COLO668 (cell line): ENCODE data around the gene PRSS8.
"Not testable (repeated sequence)": the region's sequence is repeated elsewhere in the genome, so short reads cannot be mapped to it uniquely, and the experiment has no call there.

Experiments
- DNase-seq: peaks from one replicate; lab custom pipeline; 2025; ENCODE audit not compliant: unreplicated experiment; lab: John Stamatoyannopoulos, UW

PRSS8 gene

DNA sequence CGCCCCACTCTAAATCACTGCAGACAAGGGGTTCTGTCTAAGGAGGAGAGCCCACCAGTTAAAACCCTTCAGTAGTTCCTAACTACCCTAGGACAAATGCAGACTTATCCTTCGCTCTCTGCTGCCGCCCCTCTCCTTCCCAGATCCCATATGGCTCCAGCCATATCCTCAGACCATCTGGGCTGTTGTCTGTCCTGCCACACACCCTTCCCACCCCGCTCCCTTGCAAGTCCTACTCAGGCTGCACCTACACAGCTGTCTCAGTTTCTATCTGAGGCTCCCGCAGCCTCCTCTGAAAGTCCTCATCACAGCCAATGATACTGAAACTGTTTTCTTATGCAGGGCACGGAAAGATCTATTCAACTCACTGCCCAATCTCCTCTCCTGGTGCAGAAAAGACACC lies 28.1 kb downstream of the PRSS8 start:
- no peak for DNase-seq

DNA sequence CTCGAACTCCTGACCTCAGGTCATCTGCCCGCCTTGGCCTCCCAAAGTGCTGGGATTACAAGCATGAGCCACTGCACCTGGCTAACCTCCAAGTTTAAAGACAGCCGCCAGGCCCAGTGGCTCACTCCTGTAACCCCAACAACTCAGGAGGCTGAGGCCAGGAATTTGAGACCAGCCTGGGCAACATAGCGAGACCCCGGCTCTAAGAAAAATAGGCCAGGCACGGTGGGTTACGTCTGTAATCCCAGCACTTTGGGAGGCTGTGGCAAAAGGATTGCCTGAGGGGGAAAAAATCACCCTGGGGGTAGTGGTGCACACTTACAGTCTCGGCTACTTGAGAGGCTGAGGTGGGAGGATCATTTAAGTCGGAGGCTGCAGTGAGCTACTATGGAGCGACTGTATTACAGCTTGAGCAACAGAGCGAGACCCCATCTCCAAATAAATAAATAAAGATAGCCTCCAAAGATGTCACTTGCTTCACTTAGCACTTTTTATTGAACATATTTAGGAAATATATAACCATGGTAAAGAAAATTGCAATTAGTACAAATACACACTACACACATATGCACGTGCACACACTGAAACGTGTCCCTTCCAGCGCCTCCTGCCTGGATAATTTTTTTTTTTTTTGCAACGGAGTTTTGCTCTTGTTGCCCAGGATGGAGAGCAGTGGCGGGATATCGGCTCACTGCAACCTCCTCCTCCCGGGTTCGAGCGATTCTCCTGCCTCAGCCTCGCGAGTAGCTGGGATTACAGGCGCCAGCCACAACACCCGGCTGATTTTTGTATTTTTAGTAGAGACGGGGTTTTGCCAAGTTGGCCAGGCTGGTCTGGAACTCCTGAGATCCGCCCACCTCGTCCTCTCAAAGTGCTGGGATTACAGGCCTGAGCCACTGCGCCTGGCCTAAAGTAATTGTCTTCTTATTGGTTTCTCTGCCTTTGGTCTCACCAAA lies 28.7 kb downstream of the PRSS8 start:
- DNase-seq: no peak

- peak; percentile 54 for DNase-seq
Observed at GRCh38 chr16:31105677-31106213, 29.8 kb downstream of the PRSS8 start.

- not testable (repeated sequence) for DNase-seq
Observed at GRCh38 chr16:31100876-31101641, 34.5 kb downstream of the PRSS8 start.

DNA sequence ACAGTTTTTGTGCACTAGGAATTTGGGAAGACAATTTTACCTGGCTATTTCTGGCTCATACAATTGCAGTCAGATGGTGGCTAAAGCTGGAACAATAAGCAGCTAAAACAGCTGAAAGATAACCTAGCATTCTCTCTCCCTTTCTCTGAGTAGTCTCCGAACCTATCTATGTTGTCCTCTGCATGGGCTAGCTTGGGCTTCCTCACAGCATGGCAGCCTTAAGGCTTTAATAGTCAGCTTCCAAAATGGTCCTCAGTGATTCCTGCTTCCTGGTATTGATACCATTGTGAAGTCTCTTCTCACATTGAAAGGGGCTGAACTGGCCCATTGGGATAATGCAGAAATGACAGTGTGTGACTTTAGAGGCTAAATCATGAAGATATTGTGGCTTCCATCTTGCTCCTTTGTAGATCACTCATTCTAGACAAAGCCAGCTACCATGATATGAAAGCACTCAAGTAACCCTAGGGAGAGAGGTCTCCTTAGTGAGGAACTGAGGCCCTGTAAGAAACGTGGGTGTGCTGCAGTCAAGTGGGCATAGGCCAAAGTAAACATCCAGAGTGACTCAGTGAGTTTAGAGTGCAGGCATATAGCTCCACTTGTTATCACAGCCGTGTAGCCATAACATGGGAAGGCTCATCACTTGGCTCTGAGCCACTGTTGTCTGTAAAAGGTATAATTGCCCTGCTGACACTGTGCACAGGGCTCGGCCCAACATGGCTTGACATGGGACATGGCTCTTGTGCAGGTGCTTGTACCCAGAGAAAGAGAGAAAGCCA lies 35.5 kb downstream of the PRSS8 start:
- DNase-seq: peak; percentile 10

DNA sequence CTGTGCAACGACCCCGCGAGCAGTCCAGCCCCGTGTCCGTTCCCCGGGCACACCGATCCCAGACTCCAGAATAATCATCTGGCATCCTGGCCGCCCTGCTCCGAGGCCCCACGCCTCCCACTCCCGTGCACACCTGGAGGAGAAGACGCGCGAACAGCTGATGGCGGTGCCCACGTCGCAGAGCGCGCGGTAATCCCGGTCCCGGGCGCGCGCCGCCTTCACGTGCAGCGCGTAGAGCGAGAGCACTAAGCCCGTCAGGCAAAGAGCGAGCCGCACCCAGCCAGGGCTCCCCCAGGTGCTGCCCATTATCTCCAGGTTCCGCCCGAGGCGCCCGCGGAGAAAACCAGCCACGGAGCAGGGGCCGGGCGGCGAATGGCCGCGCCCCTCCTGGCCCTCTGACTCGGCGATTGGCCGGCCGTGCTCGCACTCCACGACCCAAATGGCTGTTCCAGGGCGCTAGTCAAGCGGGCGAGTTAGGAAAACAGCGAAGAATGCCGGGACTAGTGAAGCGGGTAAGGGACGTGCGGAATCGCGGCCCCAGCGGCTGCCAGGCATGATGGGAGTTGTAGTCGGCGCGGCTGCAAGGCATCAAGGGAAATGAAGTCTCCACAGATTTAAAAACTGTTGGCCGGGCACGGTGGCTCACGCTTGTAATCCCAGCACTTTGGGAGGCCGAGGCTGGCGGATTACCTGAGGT lies 41.0 kb downstream of the PRSS8 start, which contains the start of gene VKORC1:
TSS of gene VKORC1 (minus strand) at position 374 of the 697 bp plus-strand sequence. CDS start at position 306, 68 bp downstream.
- DNase-seq: peak; percentile 96

DNA sequence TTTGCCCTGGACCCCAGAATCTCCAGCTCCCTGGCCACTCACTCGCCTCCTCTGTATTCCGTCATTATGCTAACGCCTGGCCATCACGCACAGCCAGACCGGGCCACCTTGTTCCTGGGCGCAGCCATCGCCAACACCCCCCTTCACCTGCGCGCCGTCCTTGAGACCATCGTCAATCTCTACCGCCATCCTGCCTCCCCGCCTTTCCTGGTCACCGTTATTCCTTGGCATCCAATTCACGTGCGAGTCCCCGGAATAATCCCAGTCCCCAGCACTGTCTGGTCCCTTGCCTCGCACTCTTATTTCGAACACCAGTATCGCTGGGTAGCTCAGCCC lies 41.5 kb downstream of the PRSS8 start:
- DNase-seq: peak; percentile 45

GRCh38 chr16:31093132-31093703 lies 42.3 kb downstream of the PRSS8 start:
- DNase-seq: peak; percentile 39

DNA sequence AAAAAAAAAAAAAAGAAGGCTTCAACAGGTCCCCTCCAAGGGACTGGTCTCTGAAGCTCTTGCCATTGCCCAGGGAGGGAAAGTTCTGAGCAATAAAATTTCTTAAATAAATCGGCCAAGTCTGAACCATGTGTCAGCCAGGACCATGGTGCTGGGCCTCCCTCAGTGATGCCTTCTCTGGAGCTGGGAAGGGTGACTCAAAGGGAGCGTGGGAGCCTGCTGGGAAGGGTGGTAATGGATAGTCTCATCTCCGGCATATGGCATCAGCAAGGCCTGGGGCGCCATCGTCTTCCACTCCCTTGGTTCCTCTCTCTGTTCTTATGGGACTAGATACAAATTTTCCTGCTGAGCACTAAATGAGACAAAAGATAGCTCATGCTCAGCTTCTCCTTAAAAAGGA lies 43.2 kb downstream of the PRSS8 start:
- no peak for DNase-seq

DNA sequence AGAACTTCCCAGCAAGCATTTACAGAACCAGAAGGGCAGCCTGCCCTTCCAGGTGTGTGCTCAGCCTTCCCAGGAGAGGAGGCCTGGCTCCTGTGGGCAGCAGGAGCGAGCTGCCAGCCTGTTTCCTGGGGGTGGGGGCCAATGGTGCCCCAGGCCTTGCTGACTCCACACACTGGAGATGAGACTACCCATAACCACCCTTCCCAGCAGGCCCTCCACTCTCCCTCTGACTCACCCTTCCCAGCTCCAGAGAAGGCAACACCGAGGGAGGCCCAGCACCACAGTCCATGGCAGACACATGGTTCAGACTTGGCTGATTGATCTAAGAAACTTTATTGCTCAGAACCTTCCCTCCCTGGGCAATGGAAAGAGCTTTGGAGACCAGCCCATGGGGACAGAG lies 45.0 kb downstream of the PRSS8 start:
- no peak for DNase-seq

DNA sequence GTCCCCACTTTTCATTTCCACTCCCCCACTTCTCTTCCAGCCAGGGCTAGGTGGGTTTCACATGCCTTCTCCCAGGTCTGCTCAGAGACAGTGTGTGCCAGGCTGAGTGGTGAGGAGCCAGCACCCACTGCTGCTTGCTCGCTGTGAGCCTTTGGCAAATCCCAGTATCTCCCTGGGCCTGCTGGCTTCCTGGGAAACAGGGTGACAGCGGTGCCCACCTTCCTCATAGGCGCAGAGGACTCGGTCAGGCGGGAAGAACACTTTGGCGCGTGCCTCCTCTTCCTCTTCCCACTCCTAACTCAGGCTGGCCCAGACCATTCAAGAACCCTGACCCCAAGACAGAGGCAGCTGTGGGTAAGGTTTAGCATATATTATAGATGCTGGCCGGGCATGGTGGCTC lies 46.3 kb downstream of the PRSS8 start:
- DNase-seq: no peak

- peak; percentile 58 for DNase-seq
Observed at GRCh38 chr16:31088459-31089183, 46.9 kb downstream of the PRSS8 start, which contains the start of gene PRSS53. PRSS53 (minus strand) TSS chr16:31088943; CDS start chr16:31088809, 134 bp downstream.

DNA sequence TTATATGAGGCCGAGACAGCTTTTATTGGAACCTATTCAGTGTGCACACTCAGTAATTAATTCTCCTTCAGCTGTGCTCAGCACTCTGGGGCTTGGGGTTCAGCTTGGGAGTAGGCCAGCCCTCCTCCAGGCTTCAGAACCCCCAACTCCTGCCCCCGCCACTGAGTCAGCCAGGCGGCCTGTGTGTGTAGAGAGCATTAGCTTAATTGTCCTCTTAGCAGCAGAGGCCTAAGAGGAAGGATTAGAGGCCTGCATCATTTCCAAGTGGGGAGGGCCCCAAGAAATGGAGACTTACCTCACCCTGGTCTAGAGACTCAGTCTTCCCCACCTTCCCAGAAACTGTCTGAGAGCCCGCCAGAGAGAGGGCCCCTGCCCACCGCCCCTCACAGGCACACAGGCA lies 47.6 kb downstream of the PRSS8 start:
- DNase-seq: no peak

DNA sequence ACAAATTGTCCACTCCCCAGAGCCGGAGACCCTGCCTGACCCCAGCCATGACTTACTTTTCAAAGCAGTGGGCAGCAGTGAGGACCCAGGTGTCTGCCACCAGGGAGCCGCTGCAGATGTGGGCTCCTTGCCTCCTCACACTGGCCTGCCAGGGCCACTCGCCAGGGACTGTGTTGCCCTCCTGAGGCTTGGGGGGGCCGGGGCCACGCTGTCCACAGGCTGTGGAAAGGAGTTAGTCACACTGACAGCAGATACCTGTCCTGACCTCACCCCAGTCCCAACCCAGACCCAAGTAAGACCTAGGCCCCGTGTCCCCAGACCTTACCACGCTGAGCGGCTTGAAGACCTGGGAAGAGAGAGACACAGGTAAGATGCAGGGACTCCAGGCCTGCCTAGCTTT lies 48.0 kb downstream of the PRSS8 start:
- DNase-seq: no peak

- no peak for DNase-seq
Observed at GRCh38 chr16:31086629-31086906, 49.0 kb downstream of the PRSS8 start.

- DNase-seq: no peak
Observed at GRCh38 chr16:31085873-31086628, 49.5 kb downstream of the PRSS8 start.

GRCh38 chr16:31085411-31085810 lies 50.1 kb downstream of the PRSS8 start:
- no peak for DNase-seq

DNA sequence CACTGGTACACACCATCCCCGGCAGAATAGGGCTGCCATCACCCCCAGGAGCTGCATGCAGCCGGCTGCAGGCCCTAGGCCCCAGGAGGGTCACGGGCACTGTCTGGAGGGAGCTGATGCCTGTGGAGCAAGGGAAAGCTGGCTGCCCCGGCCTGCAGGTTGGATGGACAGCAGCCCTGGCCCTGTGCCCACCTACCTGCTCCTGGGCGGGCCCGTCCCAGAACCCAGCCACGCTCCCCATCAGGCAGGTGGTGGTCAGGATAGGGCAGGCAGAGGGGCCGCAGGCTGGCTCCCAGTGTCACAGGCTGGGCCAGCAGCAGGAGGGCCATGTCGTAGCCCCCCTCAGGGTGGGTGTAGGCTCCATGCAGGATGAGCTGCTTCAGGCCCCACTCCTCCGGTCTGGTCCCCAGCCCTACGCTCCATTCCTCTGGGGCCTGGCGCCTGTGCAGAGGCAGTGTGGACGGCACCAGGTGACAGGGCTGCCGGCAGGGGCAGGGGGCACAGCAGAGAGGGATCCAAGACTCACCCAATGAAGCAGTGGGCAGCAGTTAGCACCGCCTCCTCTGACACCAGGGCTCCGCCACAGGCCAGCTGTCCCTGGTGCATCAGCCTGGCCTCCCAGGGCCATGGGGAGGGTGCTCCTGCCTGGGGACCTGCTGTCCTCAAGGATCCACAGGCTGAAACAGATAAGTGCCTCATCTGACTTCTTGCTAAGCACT lies 50.8 kb downstream of the PRSS8 start:
- no peak for DNase-seq
